SJSA1 (cell line): Measurements from ENCODE around the gene ASB10. TPM values are rescaled to one million over a fixed set of nuclear protein-coding genes. Genes with fewer than 3 reads are reported as not detected.

Experiments
- DNase-seq, 2 experiments: peaks; one replicate each; pipeline ENCODE4 v3.0.0-alpha.2; 2015 to 2020; ENCODE audit warnings: low spot score in 2 of 2, low read depth in 1 of 2
- H3K27ac ChIP-seq: fragments of 250-450 bp; sonication (Bioruptor Pico); 2 replicates; pipeline ENCODE4 v1.5.1; 2020; ENCODE audit warnings: mild to moderate bottlenecking, moderate library complexity
- H3K27me3 ChIP-seq: fragments of 250-450 bp; sonication (Bioruptor Pico); replicated peaks from 2 replicates; pipeline ENCODE4 v1.5.1; 2020; ENCODE audit warnings: mild to moderate bottlenecking, moderate library complexity
- H3K36me3 ChIP-seq: fragments of 250-450 bp; sonication (Bioruptor Pico); 2 replicates; pipeline ENCODE4 v1.5.1; 2020; ENCODE audit warnings: mild to moderate bottlenecking
- H3K4me1 ChIP-seq: fragments of 250-450 bp; sonication (Bioruptor Pico); replicated peaks from 2 replicates; pipeline ENCODE4 v1.6.1; 2021; ENCODE audit warnings: mild to moderate bottlenecking
- H3K4me3 ChIP-seq: fragments of 250-450 bp; sonication (Bioruptor Pico); 2 replicates; pipeline ENCODE4 v1.5.1; 2020; ENCODE audit warnings: mild to moderate bottlenecking
- H3K9me3 ChIP-seq: fragments of 250-450 bp; sonication (Bioruptor Pico); replicated peaks from 2 replicates; pipeline ENCODE4 v1.5.1; 2020; ENCODE audit warnings: mild to moderate bottlenecking
- total RNA-seq: library from RNA; depleted of rRNA; stranded (reverse); fragments of >200 nt; shearing (Covaris generic); gene quantifications from 2 replicates; pipeline ENCODE4 v1.2.3, GENCODE V29; 2014

The ASB10 gene
- total RNA-seq, 1 experiment from 2014 or later = not detected

DNA sequence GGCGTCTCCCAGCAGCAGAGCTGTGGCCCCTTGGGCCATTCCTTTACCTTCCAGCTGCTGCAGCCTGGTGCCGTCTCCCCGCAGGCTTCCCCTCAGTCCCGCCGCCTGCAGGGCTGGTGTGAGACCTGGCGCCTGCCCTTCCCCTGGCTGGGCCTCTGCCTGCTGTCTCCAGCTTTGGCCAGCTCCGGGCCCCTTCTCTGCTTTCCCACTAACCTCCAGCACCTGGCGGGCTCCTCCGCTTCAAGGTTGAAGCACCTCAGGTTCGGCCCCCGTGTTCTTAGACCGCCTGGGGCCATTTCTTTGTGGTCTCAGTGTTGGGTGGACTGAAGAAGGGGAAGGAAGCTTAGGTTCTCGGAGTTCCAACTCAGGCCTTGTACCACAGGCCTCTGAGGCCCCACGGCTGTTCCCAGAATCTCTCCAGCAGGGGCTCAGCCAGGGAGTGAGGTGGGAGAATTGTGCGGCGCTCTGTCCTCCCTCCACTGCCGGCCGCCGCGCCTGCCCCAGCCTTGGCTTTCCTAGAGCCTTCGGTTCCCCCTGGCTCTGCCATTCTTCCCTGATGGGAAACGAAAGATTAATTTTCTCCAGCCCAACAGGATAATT, 49.9 kb downstream of the ASB10 start:
- H3K36me3 ChIP-seq = peaks cover 28% of the 10 kb centered on the region
- no peak for DNase-seq
- no peaks in the 10 kb centered on the region for H3K4me1 ChIP-seq
- no peak overlapping the region for H3K27ac ChIP-seq
- no peak overlapping the region for H3K4me3 ChIP-seq
- no peaks in the 10 kb centered on the region for H3K27me3 ChIP-seq
- H3K9me3 ChIP-seq = no peaks in the 10 kb centered on the region

GRCh38 chr7:151135866-151136843, 50.9 kb downstream of the ASB10 start:
- no peak for DNase-seq

DNA sequence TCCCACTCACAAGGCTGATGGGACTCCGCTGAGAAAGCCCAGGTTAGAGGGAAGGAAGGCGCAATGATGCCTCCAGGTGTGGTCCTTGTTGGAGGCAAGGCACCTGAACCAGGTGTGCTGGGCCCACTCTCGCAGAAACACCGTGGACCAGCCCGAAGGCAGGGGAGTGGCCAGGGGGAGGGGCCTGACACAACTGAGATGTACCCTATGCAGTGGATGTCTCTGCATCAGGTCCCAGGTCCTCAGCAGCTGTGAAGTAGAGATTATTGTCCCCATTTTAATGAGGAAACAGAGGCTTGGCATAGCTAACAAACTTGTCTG, 51.6 kb downstream of the ASB10 start:
- Histone ChIP-seq H3K9me3 (no peaks in the 10 kb centered on the region), H3K36me3 (peaks cover 37% of the 10 kb centered on the region), H3K27me3 (no peaks in the 10 kb centered on the region), H3K4me3 (no peak overlapping the region), H3K4me1 (no peaks in the 10 kb centered on the region), H3K27ac (no peak overlapping the region)
- no peak for DNase-seq

More at GRCh38 chr7:151135866-151136843, 50.9 kb downstream of the ASB10 start:
- no peak overlapping the region for H3K27ac ChIP-seq
- H3K4me3 ChIP-seq = no peak overlapping the region
- no peaks in the 10 kb centered on the region for H3K27me3 ChIP-seq
- peaks cover 32% of the 10 kb centered on the region for H3K36me3 ChIP-seq
- no peaks in the 10 kb centered on the region for H3K4me1 ChIP-seq
- H3K9me3 ChIP-seq = no peaks in the 10 kb centered on the region

GRCh38 chr7:151134743-151135524, 52.1 kb downstream of the ASB10 start:
- Histone ChIP-seq H3K4me1 (no peaks in the 10 kb centered on the region), H3K27ac (no peak overlapping the region), H3K4me3 (no peak overlapping the region), H3K36me3 (peaks cover 39% of the 10 kb centered on the region), H3K27me3 (no peaks in the 10 kb centered on the region), H3K9me3 (no peaks in the 10 kb centered on the region)
- DNase-seq = no peak

GRCh38 chr7:151133986-151134742, 52.9 kb downstream of the ASB10 start:
- DNase-seq = no peak
- Histone ChIP-seq H3K4me1 (no peaks in the 10 kb centered on the region), H3K36me3 (peaks cover 42% of the 10 kb centered on the region), H3K4me3 (no peak overlapping the region), H3K27ac (no peak overlapping the region), H3K27me3 (no peaks in the 10 kb centered on the region), H3K9me3 (no peaks in the 10 kb centered on the region)

GRCh38 chr7:151133266-151133985, 53.6 kb downstream of the ASB10 start:
- Histone ChIP-seq H3K9me3 (no peaks in the 10 kb centered on the region), H3K27ac (no peak overlapping the region), H3K4me1 (no peaks in the 10 kb centered on the region), H3K27me3 (no peaks in the 10 kb centered on the region), H3K36me3 (peaks cover 47% of the 10 kb centered on the region), H3K4me3 (no peak overlapping the region)
- DNase-seq = no peak

DNA sequence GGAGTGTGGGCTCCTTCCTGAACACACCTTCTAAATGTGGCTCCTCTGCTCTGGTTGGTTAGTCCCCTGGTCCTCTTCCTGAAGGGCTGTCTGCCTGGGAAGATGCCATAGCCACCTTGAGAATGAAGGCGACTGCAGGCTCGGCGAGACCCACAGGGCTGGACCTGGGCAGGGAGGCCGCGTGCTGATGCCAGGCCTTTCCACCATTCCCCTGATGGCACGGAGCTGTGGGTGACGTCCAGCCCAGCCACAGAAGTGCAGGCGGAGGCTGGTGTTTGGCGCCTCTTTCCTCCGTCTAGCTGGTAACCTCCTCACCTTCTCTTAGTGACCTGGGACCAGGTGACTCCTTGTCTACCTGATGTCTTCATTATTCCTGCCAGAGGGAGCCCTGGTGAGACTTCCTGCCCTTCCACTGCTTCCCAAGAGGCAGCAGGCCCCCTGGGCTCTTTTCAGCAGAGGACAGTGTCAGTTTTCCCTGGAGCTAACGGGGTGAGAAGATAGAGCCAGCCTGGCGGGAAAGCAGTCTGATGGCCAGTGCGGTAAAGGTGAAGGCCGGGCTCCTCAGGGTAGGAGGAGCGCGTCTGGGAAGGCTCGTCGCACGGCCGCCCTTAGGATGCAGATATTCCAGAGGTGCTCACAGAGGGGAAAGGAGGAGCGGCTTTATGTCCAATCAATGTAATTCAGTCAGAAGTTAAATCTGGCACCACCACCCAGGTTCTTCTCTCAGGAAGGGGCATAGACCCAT, 54.4 kb downstream of the ASB10 start:
- no peaks in the 10 kb centered on the region for H3K4me1 ChIP-seq
- no peaks in the 10 kb centered on the region for H3K27me3 ChIP-seq
- peaks cover 52% of the 10 kb centered on the region for H3K36me3 ChIP-seq
- no peak overlapping the region for H3K4me3 ChIP-seq
- no peaks in the 10 kb centered on the region for H3K9me3 ChIP-seq
- DNase-seq = no peak
- no peak overlapping the region for H3K27ac ChIP-seq

GRCh38 chr7:151131592-151132293, 55.3 kb downstream of the ASB10 start:
- Histone ChIP-seq H3K36me3 (peaks cover 52% of the 10 kb centered on the region), H3K27ac (no peak overlapping the region), H3K4me3 (no peak overlapping the region), H3K4me1 (no peaks in the 10 kb centered on the region), H3K9me3 (no peaks in the 10 kb centered on the region), H3K27me3 (no peaks in the 10 kb centered on the region)
- DNase-seq = no peak

DNA sequence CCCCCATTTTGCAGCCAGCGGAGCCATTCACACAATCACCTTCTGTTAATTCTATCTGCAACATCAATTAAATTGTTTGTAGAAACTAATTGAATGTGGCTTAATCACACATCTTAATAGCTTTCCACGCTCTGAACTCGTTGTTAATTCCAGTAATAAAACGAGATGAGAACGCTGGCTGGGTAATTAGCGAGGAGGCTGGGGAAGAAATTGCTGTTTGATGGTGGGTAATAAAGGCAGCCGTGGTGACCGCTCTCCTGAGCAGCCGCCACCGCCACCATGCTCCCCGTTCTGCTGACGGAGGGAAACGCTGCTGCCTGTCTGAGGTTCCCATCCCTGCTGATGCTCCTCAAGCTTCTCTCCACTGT, 55.8 kb downstream of the ASB10 start:
- no peak for DNase-seq
- H3K4me3 ChIP-seq = no peak overlapping the region
- H3K9me3 ChIP-seq = no peaks in the 10 kb centered on the region
- no peak overlapping the region for H3K27ac ChIP-seq
- no peaks in the 10 kb centered on the region for H3K27me3 ChIP-seq
- no peaks in the 10 kb centered on the region for H3K4me1 ChIP-seq
- peaks cover 51% of the 10 kb centered on the region for H3K36me3 ChIP-seq

GRCh38 chr7:151130741-151131157, 56.3 kb downstream of the ASB10 start:
- Histone ChIP-seq H3K9me3 (no peaks in the 10 kb centered on the region), H3K36me3 (peaks cover 48% of the 10 kb centered on the region), H3K4me3 (no peak overlapping the region), H3K27me3 (no peaks in the 10 kb centered on the region), H3K4me1 (no peaks in the 10 kb centered on the region), H3K27ac (no peak overlapping the region)
- DNase-seq = no peak

GRCh38 chr7:151129960-151130591, 57.0 kb downstream of the ASB10 start:
- Histone ChIP-seq H3K27ac (no peak overlapping the region), H3K4me1 (no peaks in the 10 kb centered on the region), H3K27me3 (no peaks in the 10 kb centered on the region), H3K9me3 (no peaks in the 10 kb centered on the region), H3K36me3 (peaks cover 45% of the 10 kb centered on the region), H3K4me3 (no peak overlapping the region)
- no peak for DNase-seq
